SK-N-SH treated with all-trans-retinoic acid at 6 μM for 48 hours (cell line): ENCODE measurements around the gene FTSJ1.
A peak's percentile ranks its signal among the peaks of the same experiment; 100 is the strongest.

Experiments
- ATAC-seq: fragments of 200-7000 bp; cut with Tn5 transposase; 3 replicates; pipeline ENCODE4 v1.9.1; 2020; ENCODE audit warnings: mild to moderate bottlenecking, moderate library complexity
- BACH2 ChIP-seq: fragments of 250-450 bp; sonication (Bioruptor Pico); IDR thresholded peaks from 2 replicates; pipeline ENCODE4 v1.9.0; 2021; ENCODE audit warnings: mild to moderate bottlenecking, borderline replicate concordance
- CSDC2 ChIP-seq: fragments of 250-450 bp; sonication (Bioruptor Pico); IDR thresholded peaks from 2 replicates; pipeline ENCODE4 v1.5.0; 2020; ENCODE audit warnings: mild to moderate bottlenecking, moderate library complexity
- ESRRG ChIP-seq: fragments of 250-450 bp; sonication (Bioruptor Pico); IDR thresholded peaks from 2 replicates; pipeline ENCODE4 v1.6.1; 2021; ENCODE audit warnings: mild to moderate bottlenecking
- GLIS3 ChIP-seq: fragments of 250-450 bp; sonication (Bioruptor Pico); IDR thresholded peaks from 2 replicates; pipeline ENCODE4 v1.5.0; 2020; ENCODE audit warnings: mild to moderate bottlenecking, moderate library complexity
- ISL1 ChIP-seq: fragments of 250-450 bp; sonication (Bioruptor Pico); IDR thresholded peaks from 2 replicates; pipeline ENCODE4 v2.1.2; 2022; ENCODE audit warnings: mild to moderate bottlenecking, moderate library complexity
- OSR1 ChIP-seq: fragments of 250-450 bp; sonication (Bioruptor Pico); IDR thresholded peaks from 2 replicates; pipeline ENCODE4 v1.8.0; 2022; ENCODE audit warnings: moderate library complexity, mild to moderate bottlenecking, inconsistent platforms
- PPARA ChIP-seq: fragments of 250-450 bp; sonication (Bioruptor Pico); IDR thresholded peaks from 2 replicates; pipeline ENCODE4 v1.5.0; 2020; ENCODE audit warnings: mild to moderate bottlenecking, borderline replicate concordance
- RARB ChIP-seq: fragments of 250-450 bp; sonication (Bioruptor Pico); IDR thresholded peaks from 2 replicates; pipeline ENCODE4 v1.8.0; 2021; ENCODE audit warnings: mild to moderate bottlenecking, moderate library complexity
- SNAI2 ChIP-seq: fragments of 250-450 bp; sonication (Bioruptor Pico); IDR thresholded peaks from 2 replicates; pipeline ENCODE4 v1.5.0; 2020; ENCODE audit warnings: mild to moderate bottlenecking, moderate library complexity
- TOX ChIP-seq: fragments of 250-450 bp; sonication (Bioruptor Pico); IDR thresholded peaks from 2 replicates; pipeline ENCODE4 v1.8.0; 2021; ENCODE audit warnings: mild to moderate bottlenecking, moderate library complexity, borderline replicate concordance
- ZC3H10 ChIP-seq: fragments of 250-450 bp; sonication (Bioruptor Pico); IDR thresholded peaks from 2 replicates; pipeline ENCODE4 v1.5.1; 2021; ENCODE audit warnings: mild to moderate bottlenecking, moderate library complexity
- ZFP3 ChIP-seq: fragments of 250-450 bp; sonication (Bioruptor Pico); IDR thresholded peaks from 2 replicates; pipeline ENCODE4 v1.5.0; 2020; ENCODE audit warnings: mild to moderate bottlenecking, moderate library complexity
- ZFP30 ChIP-seq: fragments of 450-650 bp; formaldehyde crosslinking; IDR thresholded peaks from 2 replicates; pipeline ENCODE4 v1.5.0; 2022; ENCODE audit warnings: mild to moderate bottlenecking, moderate library complexity
- ZNF565 ChIP-seq: fragments of 450-650 bp; formaldehyde crosslinking; conservative IDR thresholded peaks from 2 replicates; pipeline ENCODE4 v1.5.0; 2020; ENCODE audit warnings: low read depth, mild to moderate bottlenecking, moderate library complexity
- ZNF70 ChIP-seq: fragments of 450-650 bp; formaldehyde crosslinking; IDR thresholded peaks from 2 replicates; pipeline ENCODE4 v1.5.0; 2020; ENCODE audit warnings: mild to moderate bottlenecking, moderate library complexity
- ZNF8 ChIP-seq: fragments of 450-650 bp; formaldehyde crosslinking; IDR thresholded peaks from 2 replicates; pipeline ENCODE4 v1.5.0; 2020; ENCODE audit warnings: mild to moderate bottlenecking, moderate library complexity
- TF ChIP-seq, protein P1 (sequence below): fragments of 250-450 bp; sonication (Bioruptor Pico); IDR thresholded peaks from 2 replicates; pipeline ENCODE4 v1.8.0; 2021; ENCODE audit warnings: low read depth, mild to moderate bottlenecking, moderate library complexity, borderline replicate concordance
- TF ChIP-seq, protein P2 (sequence below): fragments of 250-450 bp; sonication (Bioruptor Pico); IDR thresholded peaks from 2 replicates; pipeline ENCODE4 v1.5.0; 2020; ENCODE audit warnings: mild to moderate bottlenecking, moderate library complexity
- TF ChIP-seq, protein P3 (sequence below): fragments of 250-450 bp; sonication (Bioruptor Pico); IDR thresholded peaks from 2 replicates; pipeline ENCODE4 v1.5.1; 2021; ENCODE audit warnings: mild to moderate bottlenecking, moderate library complexity

Gene FTSJ1

DNA sequence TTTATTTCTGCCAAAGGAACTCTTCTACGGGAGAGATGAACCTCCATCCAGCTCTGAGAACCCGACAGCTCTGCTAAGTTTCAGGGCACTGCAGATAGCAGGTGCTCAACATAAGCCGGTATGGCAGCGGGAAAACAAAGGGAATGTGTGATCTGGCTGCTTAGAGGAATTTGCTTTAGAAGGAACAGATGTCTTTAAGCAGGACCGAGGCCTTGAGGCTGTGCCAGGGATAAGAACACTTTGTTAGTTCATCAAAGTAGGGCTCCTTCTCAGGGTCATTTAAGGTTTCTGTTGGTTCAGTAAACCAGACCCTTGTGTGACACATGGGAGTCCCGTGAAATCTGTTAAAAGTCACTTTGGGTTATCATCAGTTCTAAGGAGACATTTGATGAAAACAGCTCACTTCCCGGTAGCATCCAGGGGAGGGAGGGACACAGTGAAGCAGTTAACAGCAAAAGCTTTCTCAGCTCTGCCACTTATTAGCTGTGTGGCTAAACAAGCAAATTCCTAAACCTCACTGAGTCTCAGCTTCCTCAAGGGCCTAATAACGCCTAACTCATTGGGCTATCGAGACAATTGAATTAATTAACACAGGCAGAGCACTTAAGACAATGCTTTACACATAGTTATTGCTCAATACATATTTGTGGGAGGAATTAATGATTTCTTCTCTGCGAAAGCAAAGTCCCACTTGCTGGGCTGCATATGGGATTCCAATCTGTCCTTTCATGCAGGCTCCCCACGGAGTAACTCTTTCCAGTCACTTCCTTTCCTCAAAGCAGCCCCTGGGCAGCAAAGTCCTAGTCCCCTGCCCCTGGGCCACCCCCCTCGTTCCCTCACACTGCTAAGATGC, 2.9 kb upstream of the FTSJ1 start:
- ATAC-seq = no peak
- TF ChIP-seq GLIS3 (CRISPR knock-in tag) = no peak
- TF ChIP-seq, protein P1, sequence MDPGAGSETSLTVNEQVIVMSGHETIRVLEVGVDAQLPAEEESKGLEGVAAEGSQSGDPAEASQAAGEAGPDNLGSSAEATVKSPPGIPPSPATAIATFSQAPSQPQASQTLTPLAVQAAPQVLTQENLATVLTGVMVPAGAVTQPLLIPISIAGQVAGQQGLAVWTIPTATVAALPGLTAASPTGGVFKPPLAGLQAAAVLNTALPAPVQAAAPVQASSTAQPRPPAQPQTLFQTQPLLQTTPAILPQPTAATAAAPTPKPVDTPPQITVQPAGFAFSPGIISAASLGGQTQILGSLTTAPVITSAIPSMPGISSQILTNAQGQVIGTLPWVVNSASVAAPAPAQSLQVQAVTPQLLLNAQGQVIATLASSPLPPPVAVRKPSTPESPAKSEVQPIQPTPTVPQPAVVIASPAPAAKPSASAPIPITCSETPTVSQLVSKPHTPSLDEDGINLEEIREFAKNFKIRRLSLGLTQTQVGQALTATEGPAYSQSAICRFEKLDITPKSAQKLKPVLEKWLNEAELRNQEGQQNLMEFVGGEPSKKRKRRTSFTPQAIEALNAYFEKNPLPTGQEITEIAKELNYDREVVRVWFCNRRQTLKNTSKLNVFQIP (CRISPR knock-in tag) = no peak
- no peak for TF ChIP-seq CSDC2 (CRISPR knock-in tag)

DNA sequence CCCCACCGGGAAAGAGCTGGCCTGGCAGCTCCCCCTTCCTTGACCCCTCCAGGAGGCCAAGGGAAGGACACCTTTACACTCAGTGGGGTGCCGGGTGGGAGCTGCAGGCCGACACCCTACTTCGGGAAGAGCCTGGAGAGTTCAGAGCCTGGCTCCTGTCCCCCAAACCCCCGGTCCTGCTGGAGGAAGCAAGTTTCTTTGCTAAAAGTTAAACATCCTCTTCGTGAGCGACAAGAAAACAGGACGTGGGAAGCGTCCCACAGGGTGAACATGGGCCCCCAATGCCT, 2.4 kb upstream of the FTSJ1 start:
- ATAC-seq = no peak
- no peak for TF ChIP-seq CSDC2 (CRISPR knock-in tag)
- TF ChIP-seq, all 23 proteins: peak for 0

DNA sequence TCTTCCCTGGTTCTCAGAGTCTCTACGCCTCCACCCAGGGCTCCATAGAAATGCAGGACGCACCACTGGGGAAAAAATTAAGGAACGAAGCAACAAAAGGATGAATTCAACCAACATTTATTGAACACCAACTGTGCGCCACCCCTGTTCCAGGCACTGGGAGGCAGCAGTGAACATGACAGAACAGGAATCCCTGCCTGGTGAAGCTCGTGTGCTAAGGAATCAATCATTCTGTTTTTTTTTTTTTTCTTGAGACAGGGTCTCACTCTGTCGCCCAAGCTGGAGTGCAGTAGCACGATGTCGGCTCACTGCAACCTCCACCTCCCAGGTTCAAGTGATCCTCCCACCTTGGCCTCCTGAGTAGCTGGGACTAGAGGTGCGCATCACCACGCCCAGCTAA, 1.9 kb upstream of the FTSJ1 start:
- no peak for ATAC-seq
- TF ChIP-seq ISL1 (CRISPR knock-in tag) = no peak

DNA sequence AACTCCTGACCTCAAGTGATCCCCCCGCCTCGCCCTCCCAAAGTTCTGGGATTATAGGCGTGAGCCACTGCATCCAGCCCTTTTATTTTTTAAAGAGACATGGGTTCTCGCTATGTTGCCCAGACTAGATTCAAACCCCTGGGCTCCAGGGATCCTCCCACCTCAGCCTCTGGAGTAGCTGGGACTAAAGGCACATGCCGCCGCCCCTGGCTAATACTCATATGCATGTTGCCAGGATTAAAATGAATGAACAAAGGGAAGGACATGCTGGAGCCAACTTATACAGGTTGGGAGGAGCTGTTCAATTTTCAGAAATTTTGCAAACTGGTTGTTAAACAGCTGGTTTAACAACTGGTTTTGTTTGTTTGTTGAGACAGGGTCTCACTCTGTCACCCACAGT, 1.4 kb upstream of the FTSJ1 start:
- ATAC-seq = no peak

DNA sequence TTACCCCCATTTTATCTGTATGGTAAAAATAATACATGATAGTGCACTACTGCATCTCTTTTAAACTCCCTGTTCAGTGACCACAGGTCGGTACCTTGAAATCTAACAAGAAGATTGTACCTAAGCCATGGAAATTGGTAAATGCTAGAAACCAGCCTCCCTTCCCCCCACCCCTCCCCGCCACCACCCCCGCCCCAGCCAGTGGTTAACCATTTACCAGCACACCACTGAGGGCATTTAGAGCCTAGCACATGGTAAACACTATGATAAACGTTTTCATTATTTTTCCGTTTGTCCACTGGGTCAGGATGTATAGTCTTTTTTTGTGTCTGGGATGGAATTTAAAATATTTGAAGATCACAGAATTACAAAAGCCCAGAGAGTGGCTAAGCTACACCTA, 703 bp upstream of the FTSJ1 start:
- ATAC-seq = peak; percentile 16; the same call in 1 of the 3 replicates
- no peak for TF ChIP-seq SNAI2 (CRISPR knock-in tag)
- no peak for TF ChIP-seq BACH2
- TF ChIP-seq OSR1 (CRISPR knock-in tag) = no peak
- TF ChIP-seq TOX (CRISPR knock-in tag) = no peak
- TF ChIP-seq, protein P2, sequence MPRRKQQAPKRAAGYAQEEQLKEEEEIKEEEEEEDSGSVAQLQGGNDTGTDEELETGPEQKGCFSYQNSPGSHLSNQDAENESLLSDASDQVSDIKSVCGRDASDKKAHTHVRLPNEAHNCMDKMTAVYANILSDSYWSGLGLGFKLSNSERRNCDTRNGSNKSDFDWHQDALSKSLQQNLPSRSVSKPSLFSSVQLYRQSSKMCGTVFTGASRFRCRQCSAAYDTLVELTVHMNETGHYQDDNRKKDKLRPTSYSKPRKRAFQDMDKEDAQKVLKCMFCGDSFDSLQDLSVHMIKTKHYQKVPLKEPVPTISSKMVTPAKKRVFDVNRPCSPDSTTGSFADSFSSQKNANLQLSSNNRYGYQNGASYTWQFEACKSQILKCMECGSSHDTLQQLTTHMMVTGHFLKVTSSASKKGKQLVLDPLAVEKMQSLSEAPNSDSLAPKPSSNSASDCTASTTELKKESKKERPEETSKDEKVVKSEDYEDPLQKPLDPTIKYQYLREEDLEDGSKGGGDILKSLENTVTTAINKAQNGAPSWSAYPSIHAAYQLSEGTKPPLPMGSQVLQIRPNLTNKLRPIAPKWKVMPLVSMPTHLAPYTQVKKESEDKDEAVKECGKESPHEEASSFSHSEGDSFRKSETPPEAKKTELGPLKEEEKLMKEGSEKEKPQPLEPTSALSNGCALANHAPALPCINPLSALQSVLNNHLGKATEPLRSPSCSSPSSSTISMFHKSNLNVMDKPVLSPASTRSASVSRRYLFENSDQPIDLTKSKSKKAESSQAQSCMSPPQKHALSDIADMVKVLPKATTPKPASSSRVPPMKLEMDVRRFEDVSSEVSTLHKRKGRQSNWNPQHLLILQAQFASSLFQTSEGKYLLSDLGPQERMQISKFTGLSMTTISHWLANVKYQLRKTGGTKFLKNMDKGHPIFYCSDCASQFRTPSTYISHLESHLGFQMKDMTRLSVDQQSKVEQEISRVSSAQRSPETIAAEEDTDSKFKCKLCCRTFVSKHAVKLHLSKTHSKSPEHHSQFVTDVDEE (CRISPR knock-in tag) = no peak
- TF ChIP-seq RARB (CRISPR knock-in tag) = no peak
- no peak for TF ChIP-seq ZC3H10
- TF ChIP-seq GLIS3 (CRISPR knock-in tag) = no peak
- TF ChIP-seq ESRRG (CRISPR knock-in tag) = no peak
- no peak for TF ChIP-seq PPARA

More for the DNA sequence above, 1.4 kb upstream of the FTSJ1 start:
- TF ChIP-seq SNAI2 (CRISPR knock-in tag) (no peak), BACH2 (no peak), TOX (CRISPR knock-in tag) (no peak), GLIS3 (CRISPR knock-in tag) (no peak), RARB (CRISPR knock-in tag) (no peak), PPARA (no peak), OSR1 (CRISPR knock-in tag) (no peak), ZNF70 (CRISPR knock-in tag) (no peak), CSDC2 (CRISPR knock-in tag) (no peak), ESRRG (CRISPR knock-in tag) (no peak), ZFP30 (CRISPR knock-in tag) (no peak), ZNF8 (no peak), ZC3H10 (no peak), ISL1 (CRISPR knock-in tag) (no peak), ZNF565 (CRISPR knock-in tag) (no peak), ZFP3 (CRISPR knock-in tag) (no peak)
- TF ChIP-seq, protein P1 (CRISPR knock-in tag) = no peak
- TF ChIP-seq, protein P2 (CRISPR knock-in tag) = no peak
- TF ChIP-seq, protein P3, sequence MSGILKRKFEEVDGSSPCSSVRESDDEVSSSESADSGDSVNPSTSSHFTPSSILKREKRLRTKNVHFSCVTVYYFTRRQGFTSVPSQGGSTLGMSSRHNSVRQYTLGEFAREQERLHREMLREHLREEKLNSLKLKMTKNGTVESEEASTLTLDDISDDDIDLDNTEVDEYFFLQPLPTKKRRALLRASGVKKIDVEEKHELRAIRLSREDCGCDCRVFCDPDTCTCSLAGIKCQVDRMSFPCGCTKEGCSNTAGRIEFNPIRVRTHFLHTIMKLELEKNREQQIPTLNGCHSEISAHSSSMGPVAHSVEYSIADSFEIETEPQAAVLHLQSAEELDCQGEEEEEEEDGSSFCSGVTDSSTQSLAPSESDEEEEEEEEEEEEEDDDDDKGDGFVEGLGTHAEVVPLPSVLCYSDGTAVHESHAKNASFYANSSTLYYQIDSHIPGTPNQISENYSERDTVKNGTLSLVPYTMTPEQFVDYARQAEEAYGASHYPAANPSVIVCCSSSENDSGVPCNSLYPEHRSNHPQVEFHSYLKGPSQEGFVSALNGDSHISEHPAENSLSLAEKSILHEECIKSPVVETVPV (CRISPR knock-in tag) = no peak
